Measurements from ENCODE around the gene JPH3. TPM values are rescaled to one million over a fixed set of nuclear protein-coding genes. Genes with fewer than 3 reads are reported as not detected.

Gene JPH3
- polyA plus RNA-seq, 1 experiment: 0.02 TPM

DNA sequence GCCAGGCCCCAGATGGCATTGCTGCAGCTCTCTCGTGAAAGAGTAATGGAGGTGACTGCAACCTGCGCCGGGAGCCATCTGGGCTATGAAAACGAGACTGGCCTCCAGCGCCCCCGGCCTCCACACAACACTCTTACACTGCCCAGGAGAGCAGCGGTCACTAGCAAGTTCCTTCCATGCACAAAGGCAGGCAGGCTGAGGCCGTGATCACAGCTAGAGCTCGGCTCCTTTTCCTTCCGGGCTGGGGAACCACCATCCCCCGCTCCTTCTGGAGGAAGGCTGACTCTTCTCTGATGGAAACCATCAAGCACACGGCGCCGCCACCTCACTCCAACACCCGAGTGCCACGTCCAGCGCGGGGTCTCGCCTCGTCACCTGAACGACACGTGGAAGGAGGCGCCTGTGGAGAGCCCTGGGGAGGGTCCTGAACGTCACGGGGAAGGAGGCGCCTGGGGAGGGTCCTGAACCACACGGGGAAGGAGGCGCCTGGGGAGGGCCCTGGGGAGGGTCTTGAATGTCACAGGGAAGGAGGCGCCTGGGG is 101.6 kb downstream of the JPH3 start:
- ChIA-PET CTCF (interaction anchor here (2.3 kb wide), 1 partner anchor 115 kb away, joined by 16 read pairs; no protein-coding TSS in a partner anchor), POLR2A (no interaction called here)
- TF ChIP-seq, protein P1, sequence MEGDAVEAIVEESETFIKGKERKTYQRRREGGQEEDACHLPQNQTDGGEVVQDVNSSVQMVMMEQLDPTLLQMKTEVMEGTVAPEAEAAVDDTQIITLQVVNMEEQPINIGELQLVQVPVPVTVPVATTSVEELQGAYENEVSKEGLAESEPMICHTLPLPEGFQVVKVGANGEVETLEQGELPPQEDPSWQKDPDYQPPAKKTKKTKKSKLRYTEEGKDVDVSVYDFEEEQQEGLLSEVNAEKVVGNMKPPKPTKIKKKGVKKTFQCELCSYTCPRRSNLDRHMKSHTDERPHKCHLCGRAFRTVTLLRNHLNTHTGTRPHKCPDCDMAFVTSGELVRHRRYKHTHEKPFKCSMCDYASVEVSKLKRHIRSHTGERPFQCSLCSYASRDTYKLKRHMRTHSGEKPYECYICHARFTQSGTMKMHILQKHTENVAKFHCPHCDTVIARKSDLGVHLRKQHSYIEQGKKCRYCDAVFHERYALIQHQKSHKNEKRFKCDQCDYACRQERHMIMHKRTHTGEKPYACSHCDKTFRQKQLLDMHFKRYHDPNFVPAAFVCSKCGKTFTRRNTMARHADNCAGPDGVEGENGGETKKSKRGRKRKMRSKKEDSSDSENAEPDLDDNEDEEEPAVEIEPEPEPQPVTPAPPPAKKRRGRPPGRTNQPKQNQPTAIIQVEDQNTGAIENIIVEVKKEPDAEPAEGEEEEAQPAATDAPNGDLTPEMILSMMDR (IDR thresholded peaks at IDR 0.05; ENCODE audit: low read depth, low read length): no peak
- H3K4me3 ChIP-seq (ENCODE audit: low read depth, low read length): no peak overlapping the region
- DNase-seq (ENCODE audit: low read depth, low spot score): no peak
- H3K27me3 ChIP-seq (ENCODE audit: control insufficient read depth, insufficient read depth, low read length): no peaks in the 10 kb centered on the region
- H3K9me3 ChIP-seq (ENCODE audit: control insufficient read depth, insufficient read depth, low read length): no peaks in the 10 kb centered on the region; the same call in 1 of the 2 replicates
- no peak overlapping the region for H3K27ac ChIP-seq (ENCODE audit: low read depth, low read length)

- no peak for DNase-seq (ENCODE audit: low read depth, low spot score)
- CTCF ChIA-PET: interaction anchor here (0.5 kb wide), 2 partner anchors 30 to 72 kb away, joined by 3 to 4 read pairs; no protein-coding TSS in a partner anchor
- H3K4me3 ChIP-seq (ENCODE audit: low read depth, low read length): no peak overlapping the region
Observed at GRCh38 chr16:87704754-87705353, 102.5 kb downstream of the JPH3 start.

DNA sequence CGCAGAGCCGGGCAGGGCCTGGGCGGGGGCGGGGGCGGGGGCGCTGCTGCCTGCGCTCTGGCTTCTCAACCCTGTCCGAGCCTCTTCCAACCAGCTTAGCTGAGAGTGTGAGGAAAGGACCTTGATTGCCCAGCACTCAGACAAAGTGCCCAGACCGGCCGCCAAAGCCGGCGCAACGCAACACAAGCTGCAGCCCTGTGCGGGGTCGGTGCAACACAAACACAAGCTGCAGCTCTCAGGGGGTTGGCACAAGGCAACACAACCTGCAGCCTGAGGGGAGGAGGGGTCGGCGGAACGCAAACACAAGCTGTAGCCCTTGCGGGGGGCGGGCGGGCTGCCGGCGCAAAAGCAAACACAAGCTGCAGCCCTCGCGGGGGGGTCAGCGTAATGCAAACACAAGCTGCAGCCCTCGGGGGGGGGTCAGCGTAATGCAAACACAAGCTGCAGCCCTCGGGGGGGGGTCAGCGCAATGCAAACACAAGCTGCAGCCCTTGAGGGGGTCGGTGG is 103.5 kb downstream of the JPH3 start:
- POLR2A ChIA-PET: interaction anchor here (0.5 kb wide), 1 partner anchor 658 kb away, joined by 5 read pairs; no protein-coding TSS in a partner anchor
- CTCF ChIA-PET: interaction anchor here (1.4 kb wide), 1 partner anchor 69 kb away, joined by 5 read pairs; no protein-coding TSS in a partner anchor

More at GRCh38 chr16:87704754-87705353, 102.5 kb downstream of the JPH3 start:
- TF ChIP-seq, protein P1 (IDR thresholded peaks at IDR 0.05; ENCODE audit: low read depth, low read length): no peak
- Histone ChIP-seq H3K9me3 (ENCODE audit: control insufficient read depth, insufficient read depth, low read length) (no peaks in the 10 kb centered on the region; the same call in 1 of the 2 replicates), H3K27ac (ENCODE audit: low read depth, low read length) (no peak overlapping the region), H3K27me3 (ENCODE audit: control insufficient read depth, insufficient read depth, low read length) (no peaks in the 10 kb centered on the region)
- POLR2A ChIA-PET: no interaction called here

DNA sequence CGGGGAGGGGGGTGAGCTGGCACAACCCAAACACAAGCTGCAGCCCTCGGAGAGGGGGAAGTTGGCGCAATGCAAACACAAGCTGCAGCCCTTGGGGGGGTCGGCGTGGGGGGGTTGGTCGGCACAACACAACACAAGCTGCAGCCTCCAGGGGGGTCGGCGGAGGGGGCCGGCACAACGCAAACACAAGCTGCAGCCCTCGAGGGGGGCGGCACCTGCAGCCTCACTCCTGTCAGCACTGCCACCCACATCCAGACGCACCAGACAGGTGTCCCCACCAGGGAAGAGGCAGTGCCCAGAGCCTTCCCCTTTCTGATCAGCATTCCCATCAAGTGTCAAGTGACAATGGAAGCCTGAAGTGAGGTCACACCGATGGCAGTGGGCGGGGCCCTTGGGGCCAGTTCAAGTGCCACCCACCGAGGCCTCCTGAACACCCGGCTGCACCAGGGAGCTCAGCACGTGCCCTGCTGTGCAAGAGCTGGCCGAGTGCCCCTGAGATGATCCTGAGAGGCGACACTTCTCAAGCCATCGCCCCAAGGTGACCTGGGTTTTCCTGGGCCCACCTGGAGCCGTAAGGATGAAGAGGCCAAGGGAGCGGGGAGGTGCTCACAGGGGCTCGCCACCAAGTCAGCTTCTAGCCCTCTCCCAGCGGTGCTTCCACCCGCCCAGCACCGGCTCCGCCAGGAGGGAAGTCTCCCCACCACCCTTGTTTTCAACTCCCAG is 104.1 kb downstream of the JPH3 start:
- ChIA-PET CTCF (interaction anchor here (1.4 kb wide), 1 partner anchor 70 kb away, joined by 5 read pairs; no protein-coding TSS in a partner anchor), POLR2A (interaction anchor here (0.5 kb wide), 1 partner anchor 658 kb away, joined by 5 read pairs; no protein-coding TSS in a partner anchor)
- no peaks in the 10 kb centered on the region; the same call in 1 of the 2 replicates for H3K9me3 ChIP-seq (ENCODE audit: control insufficient read depth, insufficient read depth, low read length)
- no peak overlapping the region for H3K27ac ChIP-seq (ENCODE audit: low read depth, low read length)
- H3K27me3 ChIP-seq (ENCODE audit: control insufficient read depth, insufficient read depth, low read length): no peaks in the 10 kb centered on the region
- no peak for DNase-seq (ENCODE audit: low read depth, low spot score)
- H3K4me3 ChIP-seq (ENCODE audit: low read depth, low read length): no peak overlapping the region
- TF ChIP-seq, protein P1 (IDR thresholded peaks at IDR 0.05; ENCODE audit: low read depth, low read length): no peak

More for the DNA sequence above, 103.5 kb downstream of the JPH3 start:
- TF ChIP-seq, protein P1 (IDR thresholded peaks at IDR 0.05; ENCODE audit: low read depth, low read length): no peak
- DNase-seq (ENCODE audit: low read depth, low spot score): no peak
- no peaks in the 10 kb centered on the region; the same call in 1 of the 2 replicates for H3K9me3 ChIP-seq (ENCODE audit: control insufficient read depth, insufficient read depth, low read length)
- no peak overlapping the region for H3K4me3 ChIP-seq (ENCODE audit: low read depth, low read length)
- H3K27me3 ChIP-seq (ENCODE audit: control insufficient read depth, insufficient read depth, low read length): no peaks in the 10 kb centered on the region
- H3K27ac ChIP-seq (ENCODE audit: low read depth, low read length): no peak overlapping the region
